HL-60/S4 treated with retinoic acid at 250 ng/mL for 4 days and 3 days (cell line): Measurements from ENCODE around the gene MCM3.

Source experiments
- in situ Hi-C: fragments of 300-500 bp; cut with MboI; formaldehyde crosslinking; loops from 2 replicates; pipeline ENCODE4 v1.7.0; 2022; ENCODE audit warnings: low sequenced_read_pairs

The MCM3 gene

DNA sequence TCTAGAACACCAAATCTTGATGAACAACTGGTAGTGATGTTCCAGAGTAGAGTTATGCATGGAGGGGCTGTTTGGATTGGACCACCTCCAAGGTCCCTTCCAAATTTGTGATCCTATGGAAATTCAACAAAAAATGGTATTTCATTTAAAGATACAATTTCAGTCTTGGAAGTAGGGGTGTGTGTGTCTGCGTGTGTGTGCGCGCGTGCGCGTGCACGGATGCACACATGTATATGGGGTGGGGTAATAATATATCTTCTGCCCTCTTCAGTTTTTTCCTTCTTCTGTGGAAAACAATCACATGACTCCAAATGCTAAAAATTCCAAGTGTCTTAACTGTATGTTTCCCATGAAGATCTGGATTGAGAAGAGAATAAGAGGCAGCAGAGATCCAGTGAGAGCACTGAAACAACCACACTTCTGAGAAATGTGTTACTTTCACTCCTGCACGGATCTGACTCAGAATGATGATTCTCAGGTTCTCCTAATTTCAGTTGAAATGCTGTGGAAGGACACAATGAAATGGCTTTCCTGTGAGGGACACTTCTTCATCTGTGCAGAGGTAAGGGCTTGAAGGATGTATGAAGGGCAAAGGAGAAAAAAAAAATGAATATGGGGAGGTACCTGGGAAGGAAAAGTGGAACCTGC lies 29.7 kb downstream of the MCM3 start:
- in situ Hi-C loops, result no loop called here

DNA sequence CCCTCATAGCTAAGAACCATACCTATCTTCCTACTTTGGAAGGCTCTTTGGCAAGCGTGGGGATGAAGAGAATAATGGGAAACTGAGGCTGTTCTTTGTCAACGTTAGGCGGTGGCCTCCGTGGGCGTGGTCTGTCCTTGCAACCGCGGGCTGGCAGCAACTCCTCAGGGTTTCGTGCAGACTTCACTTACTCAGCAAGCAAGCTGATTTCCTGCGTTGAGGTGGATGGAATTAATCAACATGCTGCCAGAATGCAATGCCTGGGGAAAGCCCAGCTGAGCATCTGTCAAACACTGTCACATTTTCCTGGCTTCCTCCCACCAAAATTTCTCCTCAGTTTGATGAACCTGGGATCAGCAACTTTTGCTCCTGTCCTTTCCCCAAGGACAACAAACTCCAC lies 31.0 kb downstream of the MCM3 start:
- in situ Hi-C loops, result no loop called here

DNA sequence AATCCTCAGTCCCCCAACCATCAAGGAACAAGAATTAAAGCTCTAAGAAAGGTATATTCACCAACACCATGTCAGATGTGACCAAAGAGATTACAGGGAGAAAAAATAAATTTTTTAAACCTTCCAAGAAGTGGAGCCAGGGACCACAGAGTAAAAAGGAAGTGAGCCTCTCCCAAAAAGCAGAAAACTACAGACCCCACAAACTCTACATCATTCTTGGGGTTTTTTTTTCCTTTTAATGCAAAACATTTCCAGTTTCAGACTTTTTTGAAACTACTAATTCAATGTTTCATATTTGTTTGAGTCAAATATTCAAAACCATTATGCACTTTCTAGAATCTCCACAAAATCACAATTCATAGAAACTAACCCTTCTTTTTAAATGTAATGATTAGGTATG lies 33.4 kb downstream of the MCM3 start:
- in situ Hi-C loops, result no loop called here

DNA sequence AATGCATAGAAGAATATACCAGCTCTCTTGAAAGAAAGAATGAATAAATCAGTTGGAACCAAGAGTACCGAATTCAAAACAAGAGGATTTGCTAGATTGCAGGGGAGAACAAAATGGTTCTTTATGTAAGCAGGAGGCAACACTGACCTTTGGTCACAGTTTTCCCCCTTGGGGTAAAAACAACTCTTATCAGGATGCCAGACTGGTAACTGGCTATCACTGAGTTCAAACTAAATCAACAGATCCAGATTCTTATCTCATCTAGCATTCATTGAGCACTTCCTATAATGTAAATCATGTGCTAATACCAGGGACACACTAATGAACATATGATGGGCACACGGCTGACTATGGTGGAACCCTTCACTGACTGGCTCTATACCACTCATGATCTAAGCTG lies 35.5 kb downstream of the MCM3 start:
- in situ Hi-C loops, result no loop called here

- in situ Hi-C loops, result no loop called here
Measured at GRCh38 chr6:52245425-52245824, 39.1 kb downstream of the MCM3 start.

- in situ Hi-C loops, result no loop called here
Measured at GRCh38 chr6:52244400-52244799, 40.1 kb downstream of the MCM3 start, which contains the start of gene IL17F. TSS of gene IL17F (minus strand) at chr6:52244500. CDS start at chr6:52244429, 71 bp downstream.

GRCh38 chr6:52243282-52243893 lies 41.2 kb downstream of the MCM3 start:
- in situ Hi-C loops, result no loop called here

DNA sequence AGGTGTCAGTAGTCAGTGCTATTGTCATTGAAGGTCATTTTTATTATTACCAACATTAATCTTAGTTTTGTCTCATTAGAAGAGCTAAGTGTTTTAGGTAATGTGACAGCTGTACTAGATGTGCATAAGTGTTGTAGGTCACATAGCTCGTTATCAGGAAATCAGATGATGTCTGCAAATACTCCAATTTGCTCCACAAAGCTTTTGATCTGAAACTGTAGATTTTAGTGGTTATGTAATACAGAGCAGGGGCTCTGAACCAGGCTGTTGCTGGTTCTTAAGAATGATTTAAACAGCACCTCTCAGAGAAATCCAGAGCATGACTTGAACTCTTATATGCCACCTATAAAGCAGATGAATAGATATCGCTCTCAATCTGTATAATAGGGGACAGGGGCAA lies 42.7 kb downstream of the MCM3 start:
- in situ Hi-C loops, result no loop called here

DNA sequence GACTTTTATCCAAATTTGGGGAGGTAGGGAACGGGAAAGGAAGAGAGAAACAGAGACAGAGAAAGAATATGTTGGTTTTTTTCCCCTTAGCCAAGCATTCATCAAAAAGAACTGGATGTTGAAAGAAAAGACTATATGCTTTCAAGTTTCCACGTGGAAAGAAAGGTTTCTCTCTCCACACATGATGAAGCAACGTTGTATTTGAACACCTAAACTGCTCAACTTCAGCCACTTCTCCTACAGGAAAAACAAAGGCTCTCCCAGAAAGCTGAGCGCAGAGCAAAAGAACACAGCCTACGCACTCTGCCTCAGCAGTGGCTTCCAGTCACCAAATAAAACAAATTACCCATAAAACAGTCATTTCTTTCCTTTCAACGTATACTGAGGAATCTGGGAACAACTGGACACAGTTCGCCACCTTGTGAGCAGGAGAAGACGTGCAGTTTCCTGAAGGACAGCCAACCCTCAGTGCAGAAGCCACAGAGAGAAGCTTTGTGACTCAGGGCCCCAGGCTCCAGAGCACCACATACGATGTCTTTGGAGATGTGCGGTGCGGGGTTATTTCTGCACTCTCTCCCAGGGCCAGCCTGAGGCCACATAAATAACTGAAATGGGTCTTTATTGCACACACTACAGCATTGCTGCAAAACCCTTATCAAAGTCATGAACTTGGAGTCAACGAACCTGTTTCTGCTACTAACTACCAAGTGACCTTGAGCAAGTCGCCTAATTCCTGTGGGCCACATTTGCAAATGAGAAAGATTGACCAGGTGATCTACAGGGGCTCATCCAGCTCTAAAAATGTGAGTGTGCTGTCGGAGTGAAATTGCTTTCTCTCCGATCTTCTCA lies 50.3 kb downstream of the MCM3 start:
- in situ Hi-C loops, result no loop called here

GRCh38 chr6:52233005-52233404 lies 51.5 kb downstream of the MCM3 start:
- in situ Hi-C loops, result no loop called here

DNA sequence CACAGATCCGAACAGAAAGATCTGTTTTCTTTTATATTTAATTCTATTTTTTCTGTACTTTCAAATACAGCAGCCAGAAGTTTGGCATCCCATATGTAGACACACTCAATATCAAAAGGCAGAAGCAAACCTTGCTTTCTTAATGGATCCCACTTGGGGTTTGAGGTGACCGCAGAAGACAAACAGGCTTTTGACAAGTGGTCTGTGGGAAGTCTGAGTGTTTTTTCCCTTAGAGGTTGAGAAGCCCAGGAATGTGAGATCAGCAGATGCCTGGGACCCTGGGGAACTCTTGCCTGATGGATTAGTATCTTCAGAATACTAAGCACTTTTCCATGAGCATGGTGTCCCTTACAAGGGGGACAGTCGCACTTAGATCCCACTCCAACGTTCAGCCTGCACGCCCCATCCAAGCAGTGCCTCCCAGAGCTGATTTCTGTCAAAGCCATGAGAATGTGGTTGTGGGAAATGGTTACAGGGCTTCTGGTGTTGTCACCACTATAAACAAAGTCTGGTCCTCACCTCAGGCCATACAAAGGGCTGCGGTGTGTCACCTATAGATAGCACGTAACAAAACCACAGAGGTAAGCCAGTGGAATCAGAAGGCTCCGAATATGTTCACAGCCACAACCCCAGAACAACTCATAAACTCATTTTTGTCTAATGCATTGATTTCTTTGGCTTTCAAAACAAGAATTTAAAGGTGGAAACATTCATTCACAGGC lies 53.0 kb downstream of the MCM3 start:
- in situ Hi-C loops, result no loop called here

GRCh38 chr6:52230685-52231084 lies 53.9 kb downstream of the MCM3 start:
- in situ Hi-C loops, result no loop called here

DNA sequence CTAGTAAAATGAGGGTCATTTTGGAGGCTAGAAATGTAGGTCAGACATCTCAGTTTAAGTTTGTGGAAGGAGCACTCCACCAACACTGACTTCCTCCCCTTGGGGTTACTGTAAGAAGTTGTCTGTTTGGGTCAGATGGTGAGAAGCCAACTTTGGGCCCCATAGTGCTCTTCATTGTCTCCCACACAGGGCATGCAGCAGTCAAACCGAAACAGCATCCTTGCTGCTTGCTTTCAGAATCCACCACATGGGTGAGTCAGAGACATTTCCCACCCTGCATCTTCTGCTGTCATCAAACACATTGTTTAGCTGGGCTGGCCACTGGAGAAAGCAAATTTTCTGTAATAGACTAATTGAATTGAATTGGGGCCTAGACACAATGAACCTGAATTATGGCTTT lies 57.0 kb downstream of the MCM3 start:
- in situ Hi-C loops, result no loop called here

GRCh38 chr6:52221302-52221701 lies 63.2 kb downstream of the MCM3 start:
- in situ Hi-C loops, result no loop called here

GRCh38 chr6:52217761-52218160 lies 66.8 kb downstream of the MCM3 start:
- in situ Hi-C loops, result no loop called here

GRCh38 chr6:52216932-52217575 lies 67.5 kb downstream of the MCM3 start:
- in situ Hi-C loops, result no loop called here

DNA sequence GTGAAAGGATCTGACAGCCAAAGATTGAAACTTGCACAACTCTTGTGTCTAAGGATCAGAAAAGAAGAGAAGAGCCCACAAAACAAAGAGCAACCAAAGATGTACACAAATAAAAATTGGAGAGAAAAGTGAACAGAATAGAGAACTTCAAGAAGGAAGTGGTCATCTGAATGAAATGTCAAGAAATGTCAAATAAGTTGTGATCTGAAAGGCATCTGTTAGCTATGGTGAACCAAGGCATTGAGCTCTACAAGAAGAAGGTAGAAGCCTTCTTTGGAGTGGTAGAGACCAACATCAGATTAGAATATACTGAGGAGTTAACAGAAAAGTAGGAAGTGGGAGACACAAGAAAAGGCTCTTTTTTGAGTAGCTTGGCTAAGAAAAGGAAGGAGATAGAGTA lies 68.8 kb downstream of the MCM3 start:
- in situ Hi-C loops, result no loop called here
